Lower leg skin (tissue), 4 donors: ENCODE measurements around the gene F7. TPM values are rescaled to one million over a fixed set of nuclear protein-coding genes. Genes with fewer than 3 reads are reported as not detected.

Experiments
- DNase-seq, 2 donors: peaks; one replicate each; pipeline ENCODE4 v3.0.0-alpha.2; 2019; ENCODE audit warnings: low spot score in 2 of 2
- H3K4me3 ChIP-seq: fragments of 200-600 bp; sonication (generic); 2 replicates; pipeline ENCODE4 v1.5.1; 2017; ENCODE audit warnings: mild to moderate bottlenecking, low read depth; ENCODE audit not compliant: poor library complexity, severe bottlenecking
- POLR2A ChIP-seq, 2 donors: fragments of 450-650 bp; IDR thresholded peaks; one replicate each; pipeline ENCODE4 v1.6.1; 2016 to 2017; ENCODE audit warnings: antibody characterized with exemption in 2 of 2, mild to moderate bottlenecking in 1 of 2, moderate library complexity in 1 of 2
- WGBS, 2 donors: methylation state at CpG; one replicate each; pipeline ENCODE4 v1.1.5; 2018; 5-methylcytosine and 5-hydroxymethylcytosine counted together
- intact Hi-C: fragments of 100-400 bp; cut with DNase I; formaldehyde crosslinking; loops from one replicate; pipeline ENCODE4 v1.15.0; 2023; ENCODE audit warnings: low total_unique reads
- total RNA-seq, 4 donors: library from RNA; depleted of rRNA; stranded (reverse); fragments of >200 nt; gene quantifications; one replicate each; pipeline ENCODE4 v1.1.0, GENCODE V29; 2016
- TF ChIP-seq, protein P1 (sequence below), 3 donors: fragments of 450-650 bp; IDR thresholded peaks; one replicate each; pipeline ENCODE4 v1.5.1; 2016; ENCODE audit warnings: antibody characterized with exemption in 3 of 3, mild to moderate bottlenecking in 3 of 3, moderate library complexity in 2 of 3

F7 gene
- total RNA-seq, 4 donors from 2014 or later = 0.13 TPM; not detected in 3

DNA sequence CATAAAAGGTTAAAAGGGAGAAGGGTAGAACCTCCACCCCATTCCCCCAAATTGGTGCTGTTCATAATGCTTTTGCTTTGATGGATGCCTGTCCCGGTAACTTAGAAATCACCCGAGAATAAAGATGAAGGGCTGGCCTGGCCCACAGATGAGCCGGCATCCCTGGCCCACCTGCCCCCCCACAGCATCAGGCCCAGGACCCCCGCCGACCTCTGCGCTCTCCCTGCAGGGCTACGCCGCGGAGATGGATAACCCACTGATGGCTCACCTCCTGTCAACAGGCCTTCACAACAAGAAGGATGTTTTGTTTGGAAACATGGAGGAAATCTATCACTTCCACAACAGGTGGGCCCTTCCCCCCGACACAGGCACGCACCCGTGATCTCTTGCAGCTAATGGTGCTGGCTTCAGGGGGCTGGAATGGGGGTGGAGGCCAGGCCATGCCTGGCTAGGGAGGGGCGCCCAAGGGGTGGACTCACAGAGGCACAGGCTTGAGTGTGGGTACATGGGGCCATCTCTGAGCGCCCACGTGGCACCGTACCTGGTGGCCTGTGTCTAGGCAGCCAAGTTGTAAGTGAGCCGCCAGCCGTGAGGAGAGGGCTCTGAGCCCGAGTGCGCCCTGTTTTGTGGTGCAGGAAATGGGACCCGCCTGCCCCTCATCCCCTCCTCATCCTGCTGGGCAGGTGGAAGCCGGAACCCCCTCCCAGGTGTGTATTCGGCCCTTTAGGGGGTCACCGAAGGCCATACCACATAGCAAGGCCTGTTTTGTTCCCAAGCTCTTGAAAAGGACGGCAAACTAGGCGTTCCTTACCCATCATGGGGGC is 23.2 kb upstream of the F7 start:
- intact Hi-C loops = no loop called here
- TF ChIP-seq, protein P1, sequence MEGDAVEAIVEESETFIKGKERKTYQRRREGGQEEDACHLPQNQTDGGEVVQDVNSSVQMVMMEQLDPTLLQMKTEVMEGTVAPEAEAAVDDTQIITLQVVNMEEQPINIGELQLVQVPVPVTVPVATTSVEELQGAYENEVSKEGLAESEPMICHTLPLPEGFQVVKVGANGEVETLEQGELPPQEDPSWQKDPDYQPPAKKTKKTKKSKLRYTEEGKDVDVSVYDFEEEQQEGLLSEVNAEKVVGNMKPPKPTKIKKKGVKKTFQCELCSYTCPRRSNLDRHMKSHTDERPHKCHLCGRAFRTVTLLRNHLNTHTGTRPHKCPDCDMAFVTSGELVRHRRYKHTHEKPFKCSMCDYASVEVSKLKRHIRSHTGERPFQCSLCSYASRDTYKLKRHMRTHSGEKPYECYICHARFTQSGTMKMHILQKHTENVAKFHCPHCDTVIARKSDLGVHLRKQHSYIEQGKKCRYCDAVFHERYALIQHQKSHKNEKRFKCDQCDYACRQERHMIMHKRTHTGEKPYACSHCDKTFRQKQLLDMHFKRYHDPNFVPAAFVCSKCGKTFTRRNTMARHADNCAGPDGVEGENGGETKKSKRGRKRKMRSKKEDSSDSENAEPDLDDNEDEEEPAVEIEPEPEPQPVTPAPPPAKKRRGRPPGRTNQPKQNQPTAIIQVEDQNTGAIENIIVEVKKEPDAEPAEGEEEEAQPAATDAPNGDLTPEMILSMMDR (IDR thresholded peaks at IDR 0.05) = no peak
- no peak for TF ChIP-seq POLR2A (IDR thresholded peaks at IDR 0.05)
- H3K4me3 ChIP-seq = no peak overlapping the region
- WGBS, 2 donors = 87 to 89% methylated on average over 26 of the region's 26 CpGs
- DNase-seq = no peak

DNA sequence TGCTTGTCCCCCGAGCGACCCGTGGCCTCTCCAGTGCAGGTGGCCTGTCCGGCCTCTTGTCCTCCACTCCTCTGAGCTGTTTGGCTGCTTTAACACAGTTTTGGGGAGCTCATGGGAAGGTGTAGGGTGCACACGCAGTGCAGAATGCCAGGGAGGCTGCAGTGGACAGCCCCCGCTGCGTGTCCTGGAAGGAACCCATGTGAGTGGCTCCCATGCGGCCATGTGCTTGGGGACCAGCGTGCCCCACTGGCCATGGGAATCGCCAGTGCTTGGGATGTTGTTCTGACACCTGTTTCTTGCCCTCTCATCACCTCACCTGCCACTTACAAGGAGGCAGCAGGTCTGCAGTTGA is 22.6 kb upstream of the F7 start:
- 83 to 91% methylated on average over 10 of the region's 10 CpGs for WGBS, 2 donors
- intact Hi-C loops = no loop called here
- DNase-seq = no peak
- TF ChIP-seq, protein P1 (IDR thresholded peaks at IDR 0.05) = no peak
- TF ChIP-seq POLR2A (IDR thresholded peaks at IDR 0.05) = no peak
- no peak overlapping the region for H3K4me3 ChIP-seq

GRCh38 chr13:113083402-113084061 is 22.1 kb upstream of the F7 start:
- WGBS, 2 donors = 35 to 40% methylated on average over 16 to 18 of the region's 18 CpGs
- peak in 1 of 2 donors; percentile 62 for DNase-seq
- TF ChIP-seq POLR2A (IDR thresholded peaks at IDR 0.05) = no peak
- TF ChIP-seq, protein P1 (IDR thresholded peaks at IDR 0.05) = no peak
- no peak overlapping the region for H3K4me3 ChIP-seq
- intact Hi-C loops = no loop called here

- H3K4me3 ChIP-seq = no peak overlapping the region
- 91 to 94% methylated on average over 20 to 25 of the region's 25 CpGs for WGBS, 2 donors
- intact Hi-C loops = no loop called here
- TF ChIP-seq, protein P1 (IDR thresholded peaks at IDR 0.05) = no peak
- TF ChIP-seq POLR2A (IDR thresholded peaks at IDR 0.05) = no peak
- DNase-seq = no peak
Observed at GRCh38 chr13:113084094-113084942, 21.3 kb upstream of the F7 start.

GRCh38 chr13:113084943-113085540 is 20.5 kb upstream of the F7 start:
- WGBS, 2 donors = 81 to 82% methylated on average over 20 to 24 of the region's 24 CpGs
- H3K4me3 ChIP-seq = no peak overlapping the region
- no peak for TF ChIP-seq POLR2A (IDR thresholded peaks at IDR 0.05)
- TF ChIP-seq, protein P1 (IDR thresholded peaks at IDR 0.05) = no peak
- no peak for DNase-seq
- intact Hi-C loops = no loop called here
